HG02678 (cell line): ENCODE results near the gene PTGDS.

Source experiments
- ATAC-seq: cut with Tn5 transposase; IDR thresholded peaks from one replicate; pipeline ENCODE4 v1.9.1; 2021; ENCODE audit warnings: mild to moderate bottlenecking, moderate library complexity; ENCODE audit not compliant: unreplicated experiment

PTGDS gene

DNA sequence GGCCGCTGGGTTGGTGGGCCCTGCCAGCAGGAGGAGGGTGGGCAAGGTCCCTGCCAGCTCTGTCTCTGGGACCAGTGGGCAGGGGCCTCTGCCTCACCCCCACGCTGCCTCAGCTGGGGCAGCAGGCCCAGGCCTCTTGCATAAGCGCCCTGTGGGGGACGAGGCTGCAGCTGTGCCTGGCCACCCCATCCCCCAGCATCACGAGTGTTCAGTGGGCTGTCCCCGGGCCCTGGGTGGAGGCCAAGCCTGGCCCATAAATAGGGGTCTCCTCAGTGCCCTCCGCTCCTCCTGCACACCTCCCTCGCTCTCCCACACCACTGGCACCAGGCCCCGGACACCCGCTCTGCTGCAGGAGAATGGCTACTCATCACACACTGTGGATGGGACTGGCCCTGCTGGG is at the start of gene PTGDS:
Gene PTGDS (plus strand): TSS at position 282 of the 400 bp plus-strand sequence. CDS start 75 bp downstream, at position 357.
- no peak for ATAC-seq

DNA sequence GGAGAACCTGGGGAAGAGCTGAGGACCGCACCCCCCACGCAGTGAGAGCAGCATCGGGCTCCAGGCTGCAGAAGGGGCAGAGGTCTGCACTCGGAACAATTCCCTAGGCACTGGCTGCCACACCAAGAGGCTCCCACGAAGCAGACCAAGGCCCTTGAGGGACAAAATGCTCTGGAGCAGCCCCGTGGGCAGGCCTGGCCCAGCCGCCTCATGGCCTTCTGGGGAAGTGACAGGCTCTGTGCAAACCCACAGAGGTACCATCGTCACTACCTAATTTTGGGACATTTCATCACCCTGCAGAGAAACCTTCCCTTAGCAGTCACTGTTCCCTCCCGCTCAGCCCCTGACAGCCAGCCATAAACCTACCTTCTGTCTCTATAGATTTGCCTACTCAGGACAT is 48.7 kb upstream of the PTGDS start:
- no peak for ATAC-seq

DNA sequence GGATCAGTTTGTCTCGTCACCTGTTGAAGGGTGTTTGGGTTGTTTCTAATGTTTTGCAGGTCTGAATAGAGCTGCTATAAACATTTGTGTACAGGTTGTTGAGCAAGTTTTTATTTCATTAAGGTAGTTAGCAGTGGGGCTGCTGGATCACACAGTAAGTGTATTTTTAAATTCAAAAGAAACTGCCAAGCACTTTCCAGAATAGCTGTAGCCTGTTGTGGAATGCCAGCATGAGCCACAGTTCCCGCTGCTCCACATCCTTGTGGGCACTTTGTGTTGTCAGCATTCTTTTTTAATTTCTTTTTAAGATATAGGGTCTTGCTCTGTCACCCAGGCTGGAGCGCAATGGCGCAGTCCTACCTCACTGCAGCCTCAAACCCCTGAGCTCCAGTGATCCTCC is 47.3 kb upstream of the PTGDS start:
- no peak for ATAC-seq

DNA sequence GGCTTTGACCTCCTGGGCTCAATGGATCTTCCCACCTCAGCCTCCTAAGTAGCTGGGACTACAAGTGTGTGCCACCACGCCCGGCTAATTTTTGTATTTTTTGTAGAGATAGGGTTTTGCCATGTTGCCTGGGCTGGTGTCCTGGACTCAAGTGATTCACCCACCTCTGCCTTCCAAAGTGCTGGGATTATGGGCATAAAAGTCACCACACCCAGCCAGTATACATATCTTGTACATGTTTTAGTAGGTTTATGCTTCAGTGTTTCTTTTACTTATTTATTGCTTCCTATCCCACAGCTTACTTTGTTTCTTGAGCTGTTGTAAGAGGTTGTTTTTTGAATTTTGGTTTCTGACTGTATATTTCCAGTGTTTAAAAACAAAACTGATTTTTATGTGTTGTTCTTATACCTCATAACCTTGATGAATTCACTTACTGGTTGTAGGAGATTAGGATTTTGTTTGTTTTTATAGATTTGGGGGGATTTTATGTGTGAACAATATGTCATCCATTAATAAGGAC is 45.6 kb upstream of the PTGDS start:
- ATAC-seq = no peak

DNA sequence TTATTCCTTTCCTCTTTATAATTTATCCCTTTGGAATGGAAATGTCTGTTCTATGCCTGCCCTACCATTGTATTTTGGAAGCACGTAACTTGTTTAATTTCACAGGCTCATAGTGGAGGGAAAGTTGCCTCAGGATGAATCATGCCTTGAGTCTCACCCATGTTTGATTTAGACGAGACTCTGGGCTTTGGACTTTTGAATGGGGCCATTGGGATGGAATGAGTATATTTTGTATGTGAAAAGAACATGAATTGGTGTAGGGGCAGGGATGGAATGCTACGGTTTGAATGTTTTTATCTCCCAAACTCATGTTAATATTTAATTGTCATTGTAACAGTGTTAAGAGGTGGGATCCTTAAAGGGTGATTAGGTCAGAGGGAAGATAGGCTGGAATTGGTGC is 43.0 kb upstream of the PTGDS start:
- ATAC-seq = no peak

DNA sequence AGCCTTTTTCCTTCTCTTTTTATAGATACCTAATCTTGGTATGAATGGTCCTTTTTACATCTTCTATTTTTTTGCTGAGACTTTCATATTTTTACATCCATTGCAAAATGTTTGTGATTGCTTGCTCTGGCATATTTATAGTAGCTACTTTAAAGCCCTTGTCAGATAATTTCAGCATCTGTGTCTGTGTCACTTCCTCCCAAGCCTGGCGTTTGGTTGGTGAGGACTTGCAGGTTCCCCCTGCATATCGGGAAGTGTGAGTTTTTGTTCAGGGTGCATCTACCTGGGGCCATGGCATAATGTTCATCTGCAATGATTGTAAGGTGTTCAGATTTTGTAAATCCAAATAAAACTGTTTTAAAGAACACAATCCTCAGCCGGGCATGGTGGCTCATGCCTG is 41.7 kb upstream of the PTGDS start:
- ATAC-seq = no peak

DNA sequence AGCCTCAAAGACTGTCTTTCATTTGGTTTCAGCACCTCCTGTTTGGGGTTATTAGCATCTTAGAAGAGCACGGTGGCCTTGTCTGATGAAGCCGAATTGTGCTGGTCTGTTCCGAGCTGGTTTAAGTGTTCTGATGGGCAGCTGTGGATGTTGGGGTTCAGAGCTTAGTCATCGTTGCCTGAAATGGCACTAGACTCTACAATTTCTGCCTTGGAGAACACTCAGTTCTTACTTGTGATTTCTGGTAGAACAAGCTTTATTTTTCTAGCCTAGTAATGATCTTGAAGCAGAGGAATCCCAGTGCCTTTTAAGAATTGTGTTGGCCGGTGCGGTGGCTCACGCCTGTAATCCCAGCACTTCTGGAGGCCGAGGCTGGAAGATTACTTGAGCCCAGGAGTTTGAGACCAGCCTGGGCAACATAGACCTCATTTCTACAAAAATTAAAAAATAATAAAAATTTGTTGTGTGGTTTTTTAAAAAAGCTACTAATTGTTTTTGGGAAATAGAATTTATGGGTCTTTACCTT is 40.6 kb upstream of the PTGDS start:
- no peak for ATAC-seq

DNA sequence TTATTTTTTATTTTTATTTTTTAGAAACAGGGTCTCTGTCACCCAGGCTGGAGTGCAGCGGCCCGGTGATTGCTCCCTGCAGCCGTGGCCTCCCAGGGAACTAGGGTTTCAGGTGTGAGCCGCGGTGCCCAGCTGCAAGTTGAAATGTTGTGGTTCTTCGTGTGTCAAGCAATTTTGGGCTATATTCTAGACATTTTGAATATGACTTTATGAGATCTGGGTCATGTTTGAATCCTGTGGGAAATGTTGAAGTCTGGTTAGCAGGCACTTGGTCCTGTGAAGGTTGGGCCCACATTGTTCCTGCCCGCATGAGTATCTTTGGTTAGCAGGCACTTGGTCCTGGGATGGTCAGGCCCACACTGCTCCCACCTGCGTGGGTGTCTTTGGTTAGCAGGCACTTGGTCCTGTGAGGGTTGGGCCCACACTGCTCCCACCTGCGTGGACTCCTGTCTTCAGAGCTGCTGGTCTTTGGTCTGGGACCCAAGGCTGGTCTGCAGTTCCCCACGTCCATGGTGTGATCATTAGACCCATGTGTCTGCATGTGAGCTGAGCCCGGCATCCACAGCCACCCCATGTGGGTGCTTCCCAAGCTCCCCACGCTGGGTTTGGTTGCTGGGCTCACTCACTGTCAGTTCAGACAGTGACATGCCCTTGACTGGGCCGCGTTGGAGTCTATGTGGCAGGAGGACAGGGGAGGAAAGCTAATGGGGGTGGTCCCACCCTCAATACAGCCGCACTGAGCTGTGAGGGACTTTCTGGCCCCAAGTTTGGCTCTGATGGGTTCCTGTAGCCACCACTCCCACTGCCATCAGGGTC is 39.9 kb upstream of the PTGDS start:
- ATAC-seq = no peak

DNA sequence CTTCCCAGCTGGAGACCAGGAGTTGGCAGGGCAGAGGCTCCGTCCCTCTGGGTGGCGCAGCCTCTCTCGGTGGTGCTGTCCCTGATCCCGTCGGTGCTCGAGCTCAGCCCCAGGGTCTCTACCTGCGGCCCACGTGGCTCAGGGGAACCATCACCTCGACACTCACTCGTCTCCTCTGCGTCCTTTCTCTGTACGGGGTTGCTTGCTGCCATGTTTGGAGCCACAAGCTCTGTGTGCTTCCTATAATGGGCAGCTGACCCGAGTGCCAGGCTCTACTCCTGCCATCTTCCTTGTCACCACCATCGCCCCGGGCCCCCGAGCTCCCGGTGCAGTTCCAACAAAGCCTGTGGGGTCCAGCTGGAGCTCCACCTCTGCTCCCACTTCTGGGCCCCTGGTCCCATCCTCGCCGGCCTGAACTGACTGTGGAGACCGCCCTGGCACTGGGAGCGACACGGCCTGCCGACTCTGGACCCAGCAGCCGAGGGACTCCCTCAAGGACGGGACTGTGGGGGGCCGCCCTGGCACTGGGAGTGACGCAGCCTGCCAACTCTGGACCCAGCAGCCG is 37.8 kb upstream of the PTGDS start:
- ATAC-seq = no peak

DNA sequence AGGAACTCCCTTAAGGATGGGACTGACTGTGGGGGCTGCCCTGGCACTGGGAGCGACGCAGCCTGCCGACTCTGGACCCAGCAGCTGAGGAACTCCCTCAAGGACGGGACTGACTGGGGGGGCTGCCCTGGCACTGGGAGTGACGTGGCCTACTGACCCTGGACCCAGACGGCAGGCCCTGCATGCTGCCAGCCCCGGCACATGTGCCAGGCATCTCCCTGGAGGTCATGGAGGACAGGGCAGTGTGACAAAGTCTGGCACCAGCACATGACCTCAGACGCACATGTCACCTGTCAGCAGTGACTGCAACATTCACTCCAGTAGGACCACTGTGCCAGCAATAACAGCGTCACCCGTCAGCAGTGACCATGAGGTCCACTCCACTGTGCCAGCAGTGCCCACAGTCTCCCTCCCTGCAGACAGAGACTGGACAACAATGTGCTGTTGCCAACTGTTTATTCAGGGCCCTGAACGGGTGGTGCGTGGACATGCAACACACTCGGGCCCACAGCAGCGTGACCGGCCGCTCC is 37.2 kb upstream of the PTGDS start:
- ATAC-seq = no peak

DNA sequence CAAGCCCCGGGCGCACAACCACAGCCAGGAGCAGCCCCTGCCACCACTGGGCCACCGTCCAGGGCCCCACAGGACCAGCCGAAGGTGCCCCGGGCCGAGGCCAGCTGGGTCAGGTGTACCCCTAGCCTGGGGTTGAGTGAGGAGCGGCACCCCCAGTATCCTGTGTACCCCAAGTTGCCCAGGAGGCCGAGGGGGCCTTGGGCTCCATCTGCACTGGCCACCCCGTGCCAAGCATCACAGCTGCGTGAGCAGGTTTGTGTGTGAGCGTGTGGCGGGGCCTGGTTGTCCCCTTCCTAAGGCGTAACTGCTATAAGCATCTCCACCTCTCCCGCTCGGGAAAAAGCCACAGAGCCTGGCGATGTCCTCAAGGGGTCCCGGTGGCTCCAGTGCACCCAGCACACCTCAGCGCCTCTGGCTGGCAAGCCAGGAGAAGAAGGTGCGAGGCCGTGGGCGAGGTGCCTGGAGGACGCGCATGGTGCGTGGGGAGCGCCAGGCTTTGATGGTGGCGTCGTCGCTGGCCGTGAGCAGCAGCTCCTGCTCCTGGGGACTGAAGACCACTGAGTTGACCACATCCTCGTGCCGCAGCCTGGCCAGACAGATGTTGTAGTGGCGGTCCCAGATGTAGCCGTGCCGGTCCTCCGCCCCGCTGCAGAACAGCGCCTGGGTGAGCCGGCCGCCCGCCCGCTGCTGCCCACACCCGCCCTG is 36.6 kb upstream of the PTGDS start:
- ATAC-seq = no peak

DNA sequence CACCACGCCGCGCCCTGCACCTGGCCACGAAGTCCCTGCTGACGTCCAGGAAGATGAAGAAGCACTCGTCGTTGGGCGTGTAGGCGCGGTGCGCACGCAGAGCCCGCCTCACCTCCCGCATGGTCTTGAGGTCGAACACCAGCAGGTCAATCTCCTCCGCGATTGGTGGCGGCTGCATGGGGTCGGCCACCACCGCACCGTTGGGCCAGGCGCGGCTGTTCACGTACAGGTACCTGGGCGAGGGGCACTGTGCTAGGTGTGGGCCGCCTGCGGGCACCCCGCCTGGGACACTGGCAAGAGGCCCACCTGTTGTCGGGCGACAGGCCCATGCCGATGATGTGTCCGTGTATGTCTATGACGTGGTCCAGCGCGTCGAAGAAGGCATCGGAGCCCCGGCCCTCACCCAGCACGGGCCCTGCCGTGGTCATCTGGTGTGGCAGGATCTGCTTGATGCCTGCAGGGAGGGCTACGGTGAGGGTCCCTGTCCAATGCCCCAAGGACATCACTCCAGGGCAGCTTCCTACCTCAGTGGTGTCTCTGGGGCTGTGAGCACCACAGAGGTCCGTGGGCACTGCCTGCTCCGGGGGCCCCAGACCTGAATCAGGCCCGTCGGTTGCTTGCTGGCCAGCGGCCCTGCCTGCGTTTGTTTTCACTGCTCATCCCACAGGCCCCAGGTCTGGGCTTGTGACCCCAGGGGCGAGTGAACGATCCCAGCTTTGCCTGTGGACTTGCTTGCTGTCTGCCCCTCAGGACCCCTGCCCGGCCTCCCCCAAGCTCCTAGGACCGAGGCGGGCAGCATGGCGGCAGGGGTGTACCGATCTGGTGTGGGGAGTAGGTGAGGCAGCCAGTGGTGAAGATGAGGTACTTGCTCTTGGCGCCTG is 35.8 kb upstream of the PTGDS start:
- no peak for ATAC-seq

DNA sequence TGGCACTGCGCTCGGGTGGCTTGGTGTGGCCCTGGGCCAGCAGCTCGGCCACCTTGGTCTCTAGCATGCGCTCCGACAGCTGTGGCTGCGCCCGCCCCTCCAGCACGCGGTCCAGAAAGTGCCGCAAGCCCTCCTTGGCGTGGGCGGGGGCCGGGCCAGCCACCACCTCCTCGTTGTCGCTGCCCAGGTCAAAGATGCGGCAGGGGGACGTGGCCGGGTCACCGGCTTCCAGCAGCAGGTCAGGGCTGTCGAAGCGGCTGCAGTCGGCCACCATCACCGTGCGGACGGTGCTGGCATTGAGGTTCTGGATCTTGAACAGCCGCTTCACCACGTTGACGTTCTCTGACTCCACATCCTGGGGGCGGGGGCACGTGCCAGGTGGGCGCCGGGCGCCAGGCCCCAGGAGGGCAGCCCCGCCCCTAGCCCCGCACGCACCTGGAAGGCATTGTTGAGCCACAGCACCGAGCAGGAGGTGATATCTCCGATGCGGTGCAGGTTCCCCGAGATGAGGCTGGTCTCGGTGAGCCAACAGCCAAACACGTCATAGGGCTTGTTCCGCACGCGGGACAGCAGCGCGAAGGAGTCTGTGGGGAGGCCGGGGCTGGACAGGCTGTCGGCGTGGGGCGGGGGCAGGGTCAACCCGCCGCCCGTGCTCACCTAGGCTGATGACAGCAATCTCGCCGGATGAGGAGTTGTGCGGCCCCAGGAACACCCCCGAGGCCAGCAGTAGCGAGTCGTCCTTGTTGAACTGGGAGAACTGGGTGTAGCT is 35.0 kb upstream of the PTGDS start:
- ATAC-seq = no peak

DNA sequence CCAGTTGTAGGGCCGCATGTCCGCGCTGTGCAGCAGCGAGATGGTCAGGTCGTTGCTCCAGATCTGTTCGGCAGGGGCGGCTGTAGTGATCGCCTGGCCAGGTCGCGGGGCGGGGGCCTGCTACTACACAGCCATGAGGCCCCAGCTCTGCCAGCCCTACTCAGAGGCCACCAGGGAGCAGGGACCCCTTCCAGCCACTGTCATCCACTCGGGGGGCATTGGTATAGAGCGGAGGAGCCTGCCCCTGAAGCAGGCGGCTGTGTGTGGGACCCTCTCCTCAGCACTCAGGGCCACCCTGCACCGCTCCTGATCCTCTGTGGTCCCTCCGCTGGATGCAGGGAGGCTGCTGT is 34.4 kb upstream of the PTGDS start:
- no peak for ATAC-seq

DNA sequence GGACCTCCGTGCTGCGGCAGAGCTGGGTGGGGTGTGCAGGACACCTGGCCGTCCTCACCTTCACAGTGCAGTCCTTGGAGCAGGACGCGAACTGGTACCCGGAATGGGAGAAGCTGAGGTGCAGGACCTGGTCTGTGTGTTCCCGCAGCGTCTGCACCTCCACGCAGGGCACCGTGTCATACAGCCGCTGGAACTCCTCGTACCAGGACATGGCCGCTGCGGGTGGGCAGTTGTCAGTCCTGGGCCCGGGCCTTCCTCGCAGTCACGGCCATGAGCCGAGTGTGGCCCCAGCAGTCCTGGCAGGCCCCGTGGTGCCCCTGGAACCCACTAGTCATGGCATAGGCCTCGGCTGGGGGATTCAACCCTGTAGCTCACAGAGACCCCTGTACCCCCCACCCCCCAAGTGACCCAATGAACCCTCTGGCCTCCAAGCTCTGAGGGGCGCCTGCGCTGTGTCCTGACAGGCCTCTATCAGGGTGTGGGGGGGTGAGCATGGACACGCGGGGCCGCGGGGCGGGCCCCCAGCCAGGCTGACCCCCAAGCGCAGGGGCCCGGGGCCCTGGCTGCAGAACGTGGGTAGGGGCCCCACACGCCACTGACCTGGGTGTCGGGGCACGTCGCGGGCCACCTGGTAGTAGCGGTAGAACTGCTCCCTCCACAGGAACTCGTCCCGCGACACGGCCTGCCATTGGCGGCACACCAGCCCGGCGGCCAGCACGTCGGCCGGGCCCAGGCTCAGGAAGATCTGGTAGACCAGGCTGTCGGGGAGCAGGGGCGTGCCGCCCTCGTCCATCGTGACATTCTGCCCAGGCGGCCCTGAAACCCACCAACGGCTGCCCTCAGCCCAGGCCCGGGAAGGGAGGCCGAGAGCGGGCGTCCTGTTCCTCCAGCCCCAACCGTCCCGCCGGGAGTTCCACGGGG is 33.8 kb upstream of the PTGDS start:
- peak; percentile 11 for ATAC-seq

DNA sequence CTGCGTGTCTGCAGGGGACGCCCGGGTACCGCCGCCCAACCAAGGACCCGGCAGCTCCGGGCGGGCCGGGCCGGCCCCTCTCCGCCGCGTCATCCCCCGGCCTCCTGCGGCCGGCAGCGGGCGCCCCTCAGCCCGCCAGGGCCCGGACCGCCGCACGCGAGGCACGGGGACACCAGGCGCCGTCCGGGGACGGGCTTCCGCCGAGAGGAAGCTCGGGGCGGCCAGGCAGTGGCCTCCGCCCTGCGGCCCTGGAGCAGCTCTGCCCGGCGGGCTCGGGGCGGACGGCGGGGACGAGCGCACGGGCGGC is 33.1 kb upstream of the PTGDS start:
- no peak for ATAC-seq

DNA sequence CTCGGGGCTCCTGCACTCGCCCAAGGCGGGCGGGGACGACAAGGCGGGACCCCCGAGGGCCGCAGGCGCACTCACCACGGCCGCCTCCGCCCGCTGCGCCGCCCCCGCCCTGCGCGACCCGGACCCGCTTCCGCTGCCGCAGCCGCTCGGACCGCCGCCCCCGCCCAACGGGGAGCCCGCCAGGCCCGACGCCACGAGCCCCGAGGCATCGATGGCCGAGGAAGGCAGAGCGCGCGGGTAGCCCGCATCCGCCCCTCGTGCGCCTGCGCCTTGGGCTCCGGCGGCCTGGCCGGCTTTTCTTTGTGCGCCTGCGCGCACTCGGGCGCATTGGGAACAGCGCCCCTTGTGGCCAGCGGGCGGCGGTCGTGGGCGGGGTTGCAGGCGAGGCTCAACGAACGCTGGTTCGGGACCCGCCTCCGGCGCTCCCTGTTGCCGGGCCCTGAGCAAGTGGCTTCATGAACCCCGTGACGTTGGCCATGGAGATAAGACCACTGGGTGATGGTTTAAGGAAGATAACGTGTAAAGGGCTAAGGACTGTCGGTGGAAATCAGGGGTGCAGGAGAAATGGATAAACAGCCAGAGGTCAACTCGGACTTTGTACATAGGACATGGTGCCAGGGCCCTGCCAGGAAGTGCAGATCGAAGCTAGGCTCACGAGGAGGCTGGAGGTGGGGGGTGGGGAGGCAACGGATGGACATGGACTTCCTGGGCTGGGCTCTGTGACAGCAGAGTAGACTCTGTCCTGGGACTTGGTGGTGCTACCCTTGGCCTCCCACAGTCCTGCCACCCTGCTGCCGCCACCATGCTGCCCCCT is 32.6 kb upstream of the PTGDS start, which contains the start of the genes C8G and FBXW5:
Gene C8G (plus strand): TSS at position 725 of the 814 bp plus-strand sequence. CDS start 78 bp downstream, at position 803.
Gene FBXW5 (minus strand): TSS at position 220 of the 814 bp plus-strand sequence. CDS start 655 bp downstream, outside the sequence.
- peak; percentile 77 for ATAC-seq
